SIG-M5 (cell line): ENCODE results near the gene INTS14.
A peak's percentile ranks its signal among the peaks of the same experiment; 100 is the strongest.

Experiments
- DNase-seq: peaks from one replicate; lab custom pipeline; 2025; lab: John Stamatoyannopoulos, UW

The INTS14 gene

GRCh38 chr15:65610871-65611718, at the start of gene INTS14:
INTS14 (minus strand) TSS chr15:65611131; CDS start chr15:65607380, 3,751 bp downstream.
- peak; percentile 62 for DNase-seq

GRCh38 chr15:65659502-65660052, 48.6 kb upstream of the INTS14 start:
- no peak for DNase-seq

GRCh38 chr15:65655457-65655856, 44.5 kb upstream of the INTS14 start:
- DNase-seq: no peak

- DNase-seq: no peak
Measured at GRCh38 chr15:65655026-65655425, 44.1 kb upstream of the INTS14 start.

GRCh38 chr15:65653801-65654521, 43.0 kb upstream of the INTS14 start:
- no peak for DNase-seq

GRCh38 chr15:65653341-65653740, 42.4 kb upstream of the INTS14 start:
- no peak for DNase-seq

DNA sequence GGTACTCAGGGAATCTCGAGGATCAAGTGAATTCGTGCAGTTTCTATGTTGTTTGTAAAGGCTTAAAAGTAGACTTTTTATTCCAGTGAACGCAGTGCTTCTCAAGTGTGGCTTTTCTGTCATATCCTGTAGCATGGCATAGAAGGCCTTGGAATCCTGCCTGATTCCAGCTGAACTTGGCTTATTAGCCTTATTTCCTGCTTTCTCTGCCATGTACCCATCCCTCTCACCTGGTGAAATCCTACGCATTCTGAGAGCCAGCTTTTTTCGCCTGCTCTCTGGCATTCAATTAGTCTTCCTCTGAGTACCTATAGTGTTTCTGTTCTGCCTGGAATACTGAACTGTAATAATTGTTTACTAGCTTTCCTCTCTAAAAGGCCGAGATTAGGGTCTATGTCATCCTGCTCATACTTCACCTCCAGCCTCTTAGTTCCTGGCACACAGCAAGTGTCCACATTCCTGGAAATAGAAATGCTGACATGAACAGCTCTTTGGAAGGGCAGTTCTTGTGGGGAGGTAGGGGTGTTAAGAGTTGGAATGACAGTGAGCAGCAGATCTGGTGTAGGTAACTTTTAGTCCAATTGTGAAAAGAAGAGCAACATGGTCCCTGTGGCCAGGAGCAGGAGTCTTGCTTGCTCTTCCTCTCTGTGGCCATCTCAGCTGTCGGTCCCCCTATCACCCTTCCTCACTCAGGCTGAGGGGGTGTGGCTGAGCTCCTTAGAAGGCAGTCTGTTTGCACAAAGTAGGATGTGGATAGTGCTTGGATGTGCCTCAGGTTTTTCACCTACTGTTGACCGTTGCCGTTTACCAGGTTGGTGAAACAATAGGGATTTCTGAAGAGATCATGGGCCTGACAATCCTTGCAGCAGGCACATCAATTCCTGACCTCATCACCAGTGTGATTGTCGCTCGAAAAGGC, 41.2 kb upstream of the INTS14 start:
- DNase-seq: no peak

GRCh38 chr15:65651042-65651322, 40.1 kb upstream of the INTS14 start:
- DNase-seq: no peak

DNA sequence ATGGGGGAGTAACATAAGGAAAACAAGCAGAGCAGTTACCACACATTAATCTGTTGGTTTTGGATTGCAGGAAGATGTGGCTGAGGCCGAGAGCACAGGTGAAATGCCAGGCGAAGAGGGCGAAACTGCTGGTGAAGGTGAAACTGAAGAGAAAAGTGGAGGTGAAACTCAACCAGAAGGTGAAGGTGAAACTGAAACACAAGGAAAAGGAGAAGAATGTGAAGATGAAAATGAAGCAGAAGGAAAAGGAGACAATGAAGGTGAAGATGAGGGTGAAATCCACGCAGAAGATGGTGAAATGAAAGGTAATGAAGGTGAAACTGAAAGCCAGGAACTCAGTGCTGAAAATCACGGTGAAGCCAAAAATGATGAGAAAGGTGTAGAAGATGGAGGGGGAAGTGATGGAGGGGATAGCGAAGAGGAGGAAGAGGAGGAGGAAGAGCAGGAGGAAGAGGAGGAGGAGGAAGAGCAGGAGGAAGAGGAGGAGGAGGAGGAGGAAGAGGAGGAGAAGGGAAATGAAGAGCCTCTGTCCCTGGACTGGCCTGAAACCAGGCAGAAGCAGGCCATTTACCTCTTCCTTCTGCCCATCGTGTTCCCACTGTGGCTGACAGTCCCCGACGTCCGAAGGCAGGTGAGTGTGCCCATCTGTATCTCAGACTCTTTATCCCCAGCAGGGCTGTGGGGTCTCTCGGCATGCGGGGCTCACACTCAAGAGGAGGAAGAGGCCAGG, 39.5 kb upstream of the INTS14 start:
- no peak for DNase-seq

- no peak for DNase-seq
Measured at GRCh38 chr15:65646486-65646885, 35.6 kb upstream of the INTS14 start.

DNA sequence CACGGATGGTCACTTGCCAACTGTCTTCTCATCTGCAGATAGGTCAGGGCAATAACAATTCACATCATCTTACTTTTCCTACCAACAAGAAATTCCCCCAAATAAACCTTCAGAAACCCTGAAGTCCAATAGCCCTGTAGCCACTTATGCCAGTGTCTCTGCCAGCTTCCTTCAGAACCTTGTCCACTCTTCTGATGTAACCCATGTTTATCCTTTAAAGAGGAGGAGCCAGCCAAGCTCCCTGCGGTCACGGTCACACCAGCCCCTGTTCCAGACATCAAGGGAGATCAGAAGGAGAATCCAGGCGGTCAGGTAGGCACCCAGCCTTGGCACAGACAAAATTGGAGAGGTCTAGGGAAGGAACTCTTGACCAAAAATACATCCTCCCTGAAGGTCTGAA, 34.5 kb upstream of the INTS14 start:
- no peak for DNase-seq

DNA sequence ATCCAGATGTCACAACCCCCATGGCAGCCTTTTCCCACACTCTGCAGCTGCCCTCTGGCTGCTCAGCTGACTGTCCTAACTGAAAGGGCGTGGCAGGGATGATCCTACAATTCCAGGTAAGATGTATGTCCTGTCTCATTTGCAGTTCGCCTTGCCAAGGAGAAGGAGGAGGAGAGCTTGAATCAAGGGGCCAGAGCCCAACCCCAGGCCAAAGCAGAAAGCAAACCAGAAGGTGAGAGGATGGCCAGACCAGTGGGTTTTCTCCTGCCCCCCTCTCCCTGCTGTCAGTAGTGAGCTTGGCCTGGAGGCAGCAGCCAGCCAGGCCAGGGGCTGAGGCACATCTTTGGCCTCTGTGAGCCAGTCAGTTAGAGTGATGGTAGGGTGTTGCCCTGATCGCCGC, 33.4 kb upstream of the INTS14 start:
- DNase-seq: no peak

- no peak for DNase-seq
Measured at GRCh38 chr15:65642594-65642993, 31.7 kb upstream of the INTS14 start.

- DNase-seq: no peak
Measured at GRCh38 chr15:65641768-65642475, 31.0 kb upstream of the INTS14 start.

- no peak for DNase-seq
Measured at GRCh38 chr15:65639509-65639908, 28.6 kb upstream of the INTS14 start.

- peak; percentile 39 for DNase-seq
Measured at GRCh38 chr15:65638681-65639089, 27.8 kb upstream of the INTS14 start.

DNA sequence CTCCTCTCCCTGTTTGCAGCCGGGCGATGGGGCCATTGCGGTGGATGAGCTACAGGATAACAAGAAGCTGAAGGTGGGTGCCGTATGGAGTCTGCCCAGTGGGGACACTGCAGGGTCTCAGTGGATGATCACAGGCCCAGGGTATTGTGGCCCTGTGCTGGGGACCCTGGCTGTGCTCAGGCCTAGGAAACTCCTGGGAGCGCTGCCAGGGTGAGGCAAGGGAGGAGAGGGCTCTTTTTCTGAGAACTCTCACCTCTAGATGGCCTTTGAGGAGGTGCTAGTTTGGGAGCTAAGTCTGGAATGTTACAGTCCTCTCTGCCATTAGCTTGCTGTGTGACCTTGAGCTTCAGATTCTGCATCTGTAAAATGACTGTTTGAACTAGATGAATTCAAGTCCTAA, 27.2 kb upstream of the INTS14 start:
- DNase-seq: no peak

GRCh38 chr15:65634356-65634755, 23.4 kb upstream of the INTS14 start:
- no peak for DNase-seq

DNA sequence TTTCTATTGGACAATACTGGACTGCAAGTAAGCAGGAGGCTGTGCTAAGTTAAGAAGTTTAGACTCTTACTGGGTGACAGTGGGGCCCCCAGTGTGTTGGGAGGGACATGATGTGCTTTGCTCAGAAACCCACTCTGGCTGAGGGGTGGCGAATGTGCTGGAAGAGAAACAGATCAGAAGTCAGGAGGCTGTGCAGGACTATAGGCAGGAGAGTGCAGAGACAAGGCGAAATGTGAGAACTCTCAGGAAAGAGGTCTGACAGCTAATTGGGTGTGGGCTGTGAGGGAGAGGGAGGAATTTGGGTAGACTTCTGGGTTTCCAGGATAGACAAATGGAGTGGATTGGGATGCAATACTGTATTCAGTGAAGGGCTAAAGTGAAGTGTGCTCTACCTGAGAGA, 22.8 kb upstream of the INTS14 start:
- no peak for DNase-seq

DNA sequence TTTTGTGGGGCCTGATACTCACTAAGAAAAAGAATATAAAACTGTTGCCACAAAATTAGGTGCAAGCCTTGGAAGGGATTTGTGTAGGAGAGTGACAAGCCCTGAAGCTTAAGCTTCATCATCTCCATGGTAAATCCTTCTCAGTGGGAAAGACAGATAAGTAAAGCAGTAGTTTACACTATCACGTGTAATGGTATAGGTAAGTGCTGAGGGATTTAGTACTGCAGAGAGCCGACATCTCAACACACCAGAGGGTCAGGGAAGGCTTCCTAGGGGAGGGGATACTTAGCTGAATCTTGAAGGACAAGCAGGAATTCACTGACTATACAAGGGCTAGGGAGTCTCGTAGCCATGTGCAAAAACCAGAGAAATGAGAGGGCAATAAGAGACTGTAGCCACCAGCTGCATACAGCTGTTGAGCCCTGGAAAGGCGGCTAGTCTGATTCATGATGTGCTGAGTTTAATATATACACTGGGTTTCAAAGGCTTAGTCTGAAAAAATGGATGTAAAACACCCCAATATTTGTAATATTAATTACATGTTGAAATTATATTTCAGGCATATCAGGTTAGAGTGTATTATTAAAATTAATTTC, 21.9 kb upstream of the INTS14 start:
- DNase-seq: no peak
